ENCODE data around the gene RAPGEF4.

DNA sequence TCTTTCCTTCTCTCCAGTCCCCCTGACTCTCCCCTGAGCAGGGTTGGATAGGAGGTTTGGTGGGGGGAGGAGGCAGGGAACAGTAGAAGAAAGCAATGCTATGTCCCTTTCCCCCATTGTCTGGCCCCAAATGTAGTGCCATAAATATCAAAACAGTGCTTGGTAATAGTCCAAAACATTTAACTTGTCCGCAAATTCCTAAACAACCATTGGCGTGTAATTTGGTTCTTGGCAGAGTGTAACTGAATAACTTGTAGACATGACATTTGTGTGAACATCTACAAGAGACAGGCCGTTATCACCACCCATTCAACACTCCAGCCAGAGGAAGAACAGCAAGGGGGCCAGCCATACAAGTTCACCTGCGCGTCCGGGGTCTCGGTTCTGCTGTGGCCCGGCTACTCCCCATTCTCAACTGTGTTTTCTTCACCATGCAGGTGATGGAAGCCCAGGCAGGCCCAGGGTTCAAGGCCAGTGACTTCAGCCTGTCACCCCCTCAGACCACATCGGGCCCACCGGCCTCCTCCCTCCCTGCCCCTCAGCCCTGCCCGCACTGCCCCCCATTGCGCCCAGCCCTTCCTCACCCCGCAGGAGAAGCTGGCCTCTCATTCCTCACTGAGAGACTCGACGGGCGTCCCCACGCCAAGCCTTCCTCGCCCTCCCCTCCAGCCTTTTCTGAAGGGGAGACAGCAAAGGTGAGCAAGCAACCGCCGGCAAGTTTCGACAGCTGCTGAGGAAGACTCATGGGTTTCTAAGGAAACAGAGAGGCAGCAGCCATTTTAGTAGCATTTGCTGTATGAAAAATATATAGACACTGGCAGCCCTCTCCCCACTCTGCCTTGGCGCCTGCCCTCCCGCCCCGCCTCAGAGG is 699 bp upstream of the RAPGEF4 start:
- no peak for TF ChIP-seq POLR2A (IDR thresholded peaks at IDR 0.05)
- TF ChIP-seq, protein P1, sequence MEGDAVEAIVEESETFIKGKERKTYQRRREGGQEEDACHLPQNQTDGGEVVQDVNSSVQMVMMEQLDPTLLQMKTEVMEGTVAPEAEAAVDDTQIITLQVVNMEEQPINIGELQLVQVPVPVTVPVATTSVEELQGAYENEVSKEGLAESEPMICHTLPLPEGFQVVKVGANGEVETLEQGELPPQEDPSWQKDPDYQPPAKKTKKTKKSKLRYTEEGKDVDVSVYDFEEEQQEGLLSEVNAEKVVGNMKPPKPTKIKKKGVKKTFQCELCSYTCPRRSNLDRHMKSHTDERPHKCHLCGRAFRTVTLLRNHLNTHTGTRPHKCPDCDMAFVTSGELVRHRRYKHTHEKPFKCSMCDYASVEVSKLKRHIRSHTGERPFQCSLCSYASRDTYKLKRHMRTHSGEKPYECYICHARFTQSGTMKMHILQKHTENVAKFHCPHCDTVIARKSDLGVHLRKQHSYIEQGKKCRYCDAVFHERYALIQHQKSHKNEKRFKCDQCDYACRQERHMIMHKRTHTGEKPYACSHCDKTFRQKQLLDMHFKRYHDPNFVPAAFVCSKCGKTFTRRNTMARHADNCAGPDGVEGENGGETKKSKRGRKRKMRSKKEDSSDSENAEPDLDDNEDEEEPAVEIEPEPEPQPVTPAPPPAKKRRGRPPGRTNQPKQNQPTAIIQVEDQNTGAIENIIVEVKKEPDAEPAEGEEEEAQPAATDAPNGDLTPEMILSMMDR (IDR thresholded peaks at IDR 0.05), result no peak
